HG02678 (cell line): Measurements from ENCODE around the gene APC2.
"Not testable (repeated sequence)": the region's sequence is repeated elsewhere in the genome, so short reads cannot be mapped to it uniquely, and the experiment has no call there.

ENCODE experiments used
- ATAC-seq: cut with Tn5 transposase; IDR thresholded peaks from one replicate; pipeline ENCODE4 v1.9.1; 2021; ENCODE audit warnings: mild to moderate bottlenecking, moderate library complexity; ENCODE audit not compliant: unreplicated experiment

APC2 gene

GRCh38 chr19:1509602-1510441 lies 59.9 kb downstream of the APC2 start:
- no peak for ATAC-seq

GRCh38 chr19:1510442-1510806 lies 60.5 kb downstream of the APC2 start:
- no peak for ATAC-seq

GRCh38 chr19:1510807-1511206 lies 60.9 kb downstream of the APC2 start:
- no peak for ATAC-seq

GRCh38 chr19:1511318-1512317 lies 61.7 kb downstream of the APC2 start:
- ATAC-seq: no peak

- no peak for ATAC-seq
These were observed 63.0 kb downstream of the APC2 start, which contains the start of gene ADAMTSL5 for GRCh38 chr19:1512671-1513498. Gene ADAMTSL5, minus strand, starts transcription at chr19:1513019. Its CDS starts 2,076 bp downstream, at chr19:1510943.

GRCh38 chr19:1513499-1514294 lies 63.8 kb downstream of the APC2 start:
- ATAC-seq: no peak

GRCh38 chr19:1514295-1514661 lies 64.4 kb downstream of the APC2 start:
- no peak for ATAC-seq

GRCh38 chr19:1514986-1515721 lies 65.2 kb downstream of the APC2 start:
- ATAC-seq: no peak

GRCh38 chr19:1516395-1516753 lies 66.5 kb downstream of the APC2 start:
- no peak for ATAC-seq

- ATAC-seq: no peak
These were observed 68.5 kb downstream of the APC2 start for GRCh38 chr19:1518471-1518870.

GRCh38 chr19:1519802-1520201 lies 69.9 kb downstream of the APC2 start:
- not testable (repeated sequence) for ATAC-seq

GRCh38 chr19:1520203-1520780 lies 70.4 kb downstream of the APC2 start:
- ATAC-seq: no peak

GRCh38 chr19:1521636-1522035 lies 71.7 kb downstream of the APC2 start:
- ATAC-seq: no peak

- no peak for ATAC-seq
These were observed 72.1 kb downstream of the APC2 start for GRCh38 chr19:1522061-1522460.

GRCh38 chr19:1522838-1523237 lies 72.9 kb downstream of the APC2 start:
- no peak for ATAC-seq
